PC-9 (cell line): ENCODE data around the gene BLOC1S2. TPM values are rescaled to one million over a fixed set of nuclear protein-coding genes. Genes with fewer than 3 reads are reported as not detected.

ENCODE experiments used
- BruUV-seq: library from RNA; stranded (reverse); fragments of 400-500 nt; replicated peaks from 2 replicates; lab custom pipeline; 2021; lab: Mats Ljungman, UMichigan
- CTCF ChIA-PET: fragments of 300-600 bp; sonication (Branson Sonifier 250); formaldehyde crosslinking; loops from one replicate; lab custom pipeline; 2022; ENCODE audit warnings: antibody characterized with exemption; lab: Charles Lee
- POLR2A ChIA-PET: fragments of 300-600 bp; sonication (Branson Sonifier 250); formaldehyde crosslinking; loops from one replicate; lab custom pipeline; 2022; ENCODE audit warnings: antibody characterized with exemption; ENCODE audit not compliant: unreplicated experiment; lab: Charles Lee
- DNase-seq, 2 experiments: peaks; one replicate each; pipeline versions ENCODE4 v3.0.0 to v3.0.0-alpha.2; 2015 to 2022; ENCODE audit warnings: mixed read lengths in 1 of 2
- H2AFZ ChIP-seq: fragments of 200-600 bp; sonication (generic); 2 replicates; pipeline ENCODE4 v1.8.1; 2017; ENCODE audit warnings: antibody characterized with exemption
- H3F3A ChIP-seq: fragments of 200-600 bp; sonication (generic); 2 replicates; pipeline ENCODE4 v1.8.1; 2017; ENCODE audit warnings: antibody characterized with exemption, mild to moderate bottlenecking, low read depth; ENCODE audit not compliant: insufficient read depth
- H3K27ac ChIP-seq: fragments of 200-600 bp; sonication (generic); 2 replicates; pipeline ENCODE4 v1.6.1; 2016; ENCODE audit warnings: mixed run types
- H3K27me3 ChIP-seq: fragments of 200-600 bp; sonication (generic); 2 replicates; pipeline ENCODE4 v1.6.1; 2016; ENCODE audit warnings: low read depth, mixed run types; ENCODE audit not compliant: insufficient read depth
- H3K36me3 ChIP-seq: fragments of 200-600 bp; sonication (generic); 2 replicates; pipeline ENCODE4 v1.6.1; 2016; ENCODE audit warnings: low read depth, mixed run types
- H3K4me1 ChIP-seq: fragments of 200-600 bp; sonication (generic); replicated peaks from 2 replicates; pipeline ENCODE4 v1.6.1; 2016; ENCODE audit warnings: mixed run types; ENCODE audit not compliant: insufficient read depth
- H3K4me2 ChIP-seq: fragments of 200-600 bp; sonication (generic); 2 replicates; pipeline ENCODE4 v1.6.1; 2017; ENCODE audit warnings: mixed run types
- H3K4me3 ChIP-seq: fragments of 200-600 bp; sonication (generic); 2 replicates; pipeline ENCODE4 v1.6.1; 2016; ENCODE audit warnings: mixed run types
- H3K79me2 ChIP-seq: fragments of 200-600 bp; sonication (generic); 2 replicates; pipeline ENCODE4 v1.6.1; 2017; ENCODE audit warnings: low read depth, mixed run types
- H3K9me2 ChIP-seq: fragments of 200-600 bp; sonication (generic); 2 replicates; pipeline ENCODE4 v1.8.1; 2017; ENCODE audit warnings: mild to moderate bottlenecking; ENCODE audit not compliant: insufficient read depth
- H3K9me3 ChIP-seq: fragments of 200-600 bp; sonication (generic); 2 replicates; pipeline ENCODE4 v1.8.1; 2016; ENCODE audit warnings: low read depth; ENCODE audit not compliant: insufficient read depth
- H4K20me1 ChIP-seq: fragments of 200-600 bp; sonication (generic); 2 replicates; pipeline ENCODE4 v1.8.1; 2017; ENCODE audit not compliant: insufficient read depth
- CTCF ChIP-seq: fragments of 200-600 bp; sonication (generic); conservative IDR thresholded peaks from 2 replicates; pipeline ENCODE4 v1.6.1; 2017; ENCODE audit warnings: mixed run types, antibody characterized with exemption, mild to moderate bottlenecking, moderate library complexity
- EZH2 ChIP-seq: fragments of 200-600 bp; sonication (generic); IDR thresholded peaks from 2 replicates; pipeline ENCODE4 v1.8.0; 2017; ENCODE audit warnings: antibody characterized with exemption, low read depth
- intact Hi-C: fragments of 100-400 bp; cut with micrococcal nuclease; formaldehyde crosslinking; loops from one replicate; pipeline ENCODE4 v1.10.0; 2022; ENCODE audit not compliant: unreplicated experiment
- total RNA-seq: library from RNA; stranded (reverse); gene quantifications from 2 replicates; pipeline ENCODE4 v1.2.3, GENCODE V29; 2021

BLOC1S2 gene
- total RNA-seq, 1 experiment from 2014 or later: 17.9 TPM

GRCh38 chr10:100311298-100311697 lies 24.8 kb upstream of the BLOC1S2 start:
- H3K27me3 ChIP-seq: peaks cover 40% of the 10 kb centered on the region
- H3K4me3 ChIP-seq: no peak overlapping the region
- H3F3A ChIP-seq: no peaks in the 10 kb centered on the region
- no peak overlapping the region for H3K4me2 ChIP-seq
- H3K27ac ChIP-seq: no peak overlapping the region
- H3K79me2 ChIP-seq: no peaks in the 10 kb centered on the region
- no peaks in the 10 kb centered on the region for H4K20me1 ChIP-seq
- no peaks in the 10 kb centered on the region for H3K9me2 ChIP-seq
- no peak for DNase-seq
- TF ChIP-seq CTCF: no peak
- TF ChIP-seq EZH2: no peak
- CTCF ChIA-PET: interaction anchor here (0.6 kb wide), 2 partner anchors 26 to 405 kb away, joined by 5 to 12 read pairs; no protein-coding TSS in a partner anchor
- intact Hi-C loops: no loop called here
- POLR2A ChIA-PET: no interaction called here
- H3K4me1 ChIP-seq: no peaks in the 10 kb centered on the region; the same call in 1 of the 2 replicates
- no peaks in the 10 kb centered on the region for H3K36me3 ChIP-seq
- no peak overlapping the region for H2AFZ ChIP-seq
- BruUV-seq: no TSS peak
- H3K9me3 ChIP-seq: no peaks in the 10 kb centered on the region

GRCh38 chr10:100307684-100308083 lies 21.2 kb upstream of the BLOC1S2 start:
- Histone ChIP-seq H3K9me2 (no peaks in the 10 kb centered on the region), H3K27ac (no peak overlapping the region), H4K20me1 (no peaks in the 10 kb centered on the region), H3F3A (no peaks in the 10 kb centered on the region), H3K79me2 (no peaks in the 10 kb centered on the region), H3K4me3 (no peak overlapping the region), H2AFZ (no peak overlapping the region), H3K4me1 (no peaks in the 10 kb centered on the region; the same call in 1 of the 2 replicates), H3K9me3 (no peaks in the 10 kb centered on the region), H3K36me3 (no peaks in the 10 kb centered on the region), H3K4me2 (no peak overlapping the region), H3K27me3 (peaks cover 20% of the 10 kb centered on the region; the same call in 1 of the 2 replicates)
- intact Hi-C loops: loop anchor here (10.0 kb wide), 1 partner anchor 207 kb away; the partner anchor contains the start of gene SEC31B
- no peak for DNase-seq
- ChIA-PET CTCF (no interaction called here), POLR2A (no interaction called here)
- TF ChIP-seq CTCF (no peak), EZH2 (no peak)
- no TSS peak for BruUV-seq

- ChIA-PET POLR2A (no interaction called here), CTCF (no interaction called here)
- peaks cover 13% of the 10 kb centered on the region; the same call in 1 of the 2 replicates for H3K27me3 ChIP-seq
- no peaks in the 10 kb centered on the region for H3K9me2 ChIP-seq
- no peak for DNase-seq
- no peaks in the 10 kb centered on the region; the same call in 1 of the 2 replicates for H3K4me1 ChIP-seq
- no peaks in the 10 kb centered on the region for H3K79me2 ChIP-seq
- no peak overlapping the region for H3K27ac ChIP-seq
- H3K4me3 ChIP-seq: no peak overlapping the region
- no peak overlapping the region for H2AFZ ChIP-seq
- H4K20me1 ChIP-seq: no peaks in the 10 kb centered on the region
- H3F3A ChIP-seq: no peaks in the 10 kb centered on the region
- no peak overlapping the region for H3K4me2 ChIP-seq
- TF ChIP-seq CTCF (no peak), EZH2 (no peak)
- no TSS peak for BruUV-seq
- intact Hi-C loops: loop anchor here (10.0 kb wide), 1 partner anchor 208 kb away; the partner anchor contains the start of gene SEC31B
- H3K9me3 ChIP-seq: no peaks in the 10 kb centered on the region
- no peaks in the 10 kb centered on the region for H3K36me3 ChIP-seq
These were observed 20.4 kb upstream of the BLOC1S2 start for GRCh38 chr10:100306861-100307260.
